Stimulated activated CD4-positive, alpha-beta T cell treated with anti-CD3 and anti-CD28 coated beads, Interleukin-2, amount 100 ng/mL, for 24 hours (primary cell): ENCODE data around the gene RNF213.
"Not testable (repeated sequence)": the region's sequence is repeated elsewhere in the genome, so short reads cannot be mapped to it uniquely, and the experiment has no call there.

Experiments
- DNase-seq, 2 donors: peaks; one replicate each; pipeline ENCODE4 v3.0.0-alpha.2; 2020

RNF213 gene

GRCh38 chr17:80253631-80254395 lies 6.8 kb upstream of the RNF213 start:
- no peak for DNase-seq

GRCh38 chr17:80254396-80255251 lies 6.0 kb upstream of the RNF213 start:
- peak; percentile 60 to 71 for DNase-seq

GRCh38 chr17:80256034-80256350 lies 4.7 kb upstream of the RNF213 start:
- DNase-seq: no peak

- DNase-seq: no peak
Observed at GRCh38 chr17:80257716-80258213, 2.9 kb upstream of the RNF213 start.

- DNase-seq: not testable (repeated sequence)
Observed at GRCh38 chr17:80258296-80258695, 2.4 kb upstream of the RNF213 start.

- no peak for DNase-seq
Observed at GRCh38 chr17:80259457-80260068, 1.1 kb upstream of the RNF213 start.

GRCh38 chr17:80260069-80260535 lies 550 bp upstream of the RNF213 start:
- DNase-seq: peak; percentile 78 to 81

GRCh38 chr17:80261159-80261894 lies 675 bp downstream of the RNF213 start:
- peak; percentile 61 to 69 for DNase-seq

- no peak for DNase-seq
Observed at GRCh38 chr17:80261895-80262279, 1.2 kb downstream of the RNF213 start.

GRCh38 chr17:80262291-80262690 lies 1.6 kb downstream of the RNF213 start:
- no peak for DNase-seq

- no peak for DNase-seq
Observed at GRCh38 chr17:80262775-80263244, 2.2 kb downstream of the RNF213 start.

GRCh38 chr17:80263253-80264204 lies 2.9 kb downstream of the RNF213 start:
- peak; percentile 88 for DNase-seq

- DNase-seq: peak; percentile 65 to 67
Observed at GRCh38 chr17:80264205-80265075, 3.8 kb downstream of the RNF213 start.

GRCh38 chr17:80265205-80266068 lies 4.8 kb downstream of the RNF213 start:
- DNase-seq: peak; percentile 72 to 77

- DNase-seq: no peak
Observed at GRCh38 chr17:80267391-80267790, 6.7 kb downstream of the RNF213 start.

- DNase-seq: no peak
Observed at GRCh38 chr17:80268427-80268826, 7.8 kb downstream of the RNF213 start.

- no peak for DNase-seq
Observed at GRCh38 chr17:80269405-80269807, 8.8 kb downstream of the RNF213 start.

GRCh38 chr17:80270104-80270503 lies 9.5 kb downstream of the RNF213 start:
- DNase-seq: no peak

GRCh38 chr17:80270836-80271235 lies 10.2 kb downstream of the RNF213 start:
- DNase-seq: peak; percentile 66 to 68
